ENCODE measurements around the gene C22orf39. TPM values are rescaled to one million over a fixed set of nuclear protein-coding genes. Genes with fewer than 3 reads are reported as not detected.

Gene C22orf39
- total RNA-seq, 1 experiment from 2014 or later: 60.2 TPM

GRCh38 chr22:19407649-19408606, 39.6 kb downstream of the C22orf39 start:
- in situ Hi-C loops (cut with HindIII; ENCODE audit: low sequenced_read_pairs): no loop called here
- no peak for DNase-seq (ENCODE audit: low spot score)

- no peak for DNase-seq (ENCODE audit: low spot score)
- in situ Hi-C loops (cut with HindIII; ENCODE audit: low sequenced_read_pairs): no loop called here
Observed at GRCh38 chr22:19406846-19407245, 40.7 kb downstream of the C22orf39 start.

DNA sequence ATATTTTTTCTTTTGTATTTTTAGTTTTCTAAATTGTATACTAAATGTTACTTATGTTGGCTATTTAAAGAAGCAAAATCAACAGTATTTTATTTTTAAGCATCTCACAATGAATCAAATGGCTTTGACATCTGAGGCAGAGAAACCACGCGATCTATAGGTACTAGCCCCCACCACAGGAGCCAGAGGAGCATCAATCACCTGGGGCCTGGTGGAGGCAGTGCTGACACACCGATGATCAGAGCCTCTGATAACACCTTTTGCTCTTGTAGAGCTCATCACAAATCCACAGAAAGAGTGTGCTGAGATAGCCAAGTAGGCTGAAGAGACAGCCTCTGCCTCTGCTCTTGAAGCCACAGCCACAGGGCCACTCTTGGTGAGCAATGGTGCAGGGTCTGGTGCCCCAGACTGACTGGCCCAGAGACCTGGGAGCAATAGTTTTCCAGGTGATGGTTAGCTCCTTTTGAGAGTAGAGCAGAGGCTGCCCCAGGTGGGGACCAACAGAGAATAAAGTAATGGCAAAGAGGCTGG, 41.2 kb downstream of the C22orf39 start:
- in situ Hi-C loops (cut with HindIII; ENCODE audit: low sequenced_read_pairs): no loop called here

GRCh38 chr22:19405652-19406051, 41.9 kb downstream of the C22orf39 start:
- DNase-seq (ENCODE audit: low spot score): no peak
- in situ Hi-C loops (cut with HindIII; ENCODE audit: low sequenced_read_pairs): no loop called here

More for the DNA sequence above, 41.2 kb downstream of the C22orf39 start:
- DNase-seq (ENCODE audit: low spot score): no peak

DNA sequence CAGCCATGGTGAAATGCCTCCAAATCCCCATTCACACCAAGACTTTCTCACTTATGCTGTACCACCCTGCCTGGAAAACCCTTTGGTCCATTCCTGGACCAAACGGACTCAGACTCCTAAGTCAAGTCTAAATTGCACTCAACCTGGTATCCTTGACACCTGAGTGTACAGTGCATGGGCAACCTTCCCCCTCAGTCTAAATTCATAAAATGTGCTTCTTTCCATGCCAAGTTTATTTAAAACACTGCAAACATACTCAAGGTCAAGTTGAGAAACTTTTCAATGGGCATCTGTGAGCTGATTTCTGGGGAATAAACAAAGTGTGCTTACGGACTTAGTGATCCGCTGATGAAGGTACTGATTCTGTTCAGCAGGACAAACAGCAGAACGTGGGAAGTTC, 42.4 kb downstream of the C22orf39 start:
- in situ Hi-C loops (cut with HindIII; ENCODE audit: low sequenced_read_pairs): no loop called here
- DNase-seq (ENCODE audit: low spot score): no peak

- in situ Hi-C loops (cut with HindIII; ENCODE audit: low sequenced_read_pairs): no loop called here
- DNase-seq (ENCODE audit: low spot score): no peak
Observed at GRCh38 chr22:19404676-19405075, 42.8 kb downstream of the C22orf39 start.

- no peak for DNase-seq (ENCODE audit: low spot score)
Observed at GRCh38 chr22:19402642-19403191, 44.8 kb downstream of the C22orf39 start.

DNA sequence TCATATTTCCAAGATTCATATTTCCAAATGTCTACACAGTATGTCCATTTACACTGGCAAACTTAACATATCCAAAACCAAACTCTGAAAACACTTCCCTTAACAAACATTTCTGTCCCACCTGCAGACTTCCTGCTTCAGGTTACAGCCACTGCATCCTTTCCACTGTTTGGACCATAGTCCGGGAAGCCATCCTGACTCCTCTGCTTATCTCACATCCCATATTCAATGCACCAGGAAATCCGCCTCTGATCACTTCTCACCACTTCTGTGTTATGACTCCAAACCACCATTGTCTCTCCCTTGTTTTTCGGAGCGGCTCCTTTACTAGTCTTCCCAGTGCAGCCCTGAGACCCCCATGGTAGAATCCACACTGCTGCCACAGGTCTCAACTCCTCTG, 46.0 kb downstream of the C22orf39 start:
- in situ Hi-C loops (cut with HindIII; ENCODE audit: low sequenced_read_pairs): no loop called here
- DNase-seq (ENCODE audit: low spot score): no peak

More at GRCh38 chr22:19402642-19403191, 44.8 kb downstream of the C22orf39 start:
- in situ Hi-C loops (cut with HindIII; ENCODE audit: low sequenced_read_pairs): no loop called here

- in situ Hi-C loops (cut with HindIII; ENCODE audit: low sequenced_read_pairs): no loop called here
- DNase-seq (ENCODE audit: low spot score): no peak
Observed at GRCh38 chr22:19400881-19401280, 46.6 kb downstream of the C22orf39 start.

- no peak for DNase-seq (ENCODE audit: low spot score)
- in situ Hi-C loops (cut with HindIII; ENCODE audit: low sequenced_read_pairs): no loop called here
Observed at GRCh38 chr22:19398652-19399051, 48.9 kb downstream of the C22orf39 start.

- in situ Hi-C loops (cut with HindIII; ENCODE audit: low sequenced_read_pairs): no loop called here
- no peak for DNase-seq (ENCODE audit: low spot score)
Observed at GRCh38 chr22:19398206-19398605, 49.3 kb downstream of the C22orf39 start.

DNA sequence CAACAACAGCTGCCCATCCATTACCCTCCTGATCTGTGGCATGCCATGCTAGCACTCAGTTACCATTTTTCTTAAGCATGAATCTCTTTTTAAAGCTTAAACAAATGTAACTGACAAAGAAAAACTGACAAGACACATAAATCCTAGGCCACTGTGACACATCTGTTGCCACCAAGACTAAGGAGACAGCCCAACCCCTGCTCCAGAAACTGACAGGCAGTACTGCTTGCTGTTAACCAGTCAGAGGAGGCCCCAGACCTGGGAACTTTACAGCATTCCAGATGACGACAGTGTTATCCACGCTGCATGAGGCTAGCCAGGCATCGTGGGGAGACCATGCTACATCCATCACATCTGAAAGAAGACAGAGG, 49.8 kb downstream of the C22orf39 start:
- in situ Hi-C loops (cut with HindIII; ENCODE audit: low sequenced_read_pairs): no loop called here
- no peak for DNase-seq (ENCODE audit: low spot score)

- in situ Hi-C loops (cut with HindIII; ENCODE audit: low sequenced_read_pairs): no loop called here
- no peak for DNase-seq (ENCODE audit: low spot score)
Observed at GRCh38 chr22:19396934-19397733, 50.4 kb downstream of the C22orf39 start.

GRCh38 chr22:19396561-19396933, 51.0 kb downstream of the C22orf39 start:
- DNase-seq (ENCODE audit: low spot score): no peak
- in situ Hi-C loops (cut with HindIII; ENCODE audit: low sequenced_read_pairs): no loop called here

DNA sequence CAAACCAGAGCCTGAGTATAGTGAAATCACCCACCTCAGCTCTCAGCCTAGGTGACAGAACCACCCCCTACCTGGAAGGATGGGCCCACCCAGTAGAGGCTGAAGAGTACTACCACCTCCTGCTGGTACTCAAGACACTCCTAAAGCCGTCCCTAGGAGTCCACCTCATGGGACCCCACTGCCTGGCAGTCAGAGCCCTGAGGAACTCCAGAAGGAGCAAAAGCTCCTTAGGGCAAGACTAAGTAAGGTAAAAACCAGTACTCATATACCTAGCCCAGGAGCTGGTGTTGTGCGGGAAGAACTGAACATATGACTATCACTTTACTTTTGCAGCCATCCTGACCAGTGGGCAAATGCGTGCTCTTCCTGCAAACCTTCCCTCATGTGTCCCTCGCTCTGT, 52.2 kb downstream of the C22orf39 start:
- DNase-seq (ENCODE audit: low spot score): no peak
- in situ Hi-C loops (cut with HindIII; ENCODE audit: low sequenced_read_pairs): no loop called here

- peak; percentile 70 for DNase-seq (ENCODE audit: low spot score)
- in situ Hi-C loops (cut with HindIII; ENCODE audit: low sequenced_read_pairs): no loop called here
Observed at GRCh38 chr22:19394274-19395050, 53.0 kb downstream of the C22orf39 start.

DNA sequence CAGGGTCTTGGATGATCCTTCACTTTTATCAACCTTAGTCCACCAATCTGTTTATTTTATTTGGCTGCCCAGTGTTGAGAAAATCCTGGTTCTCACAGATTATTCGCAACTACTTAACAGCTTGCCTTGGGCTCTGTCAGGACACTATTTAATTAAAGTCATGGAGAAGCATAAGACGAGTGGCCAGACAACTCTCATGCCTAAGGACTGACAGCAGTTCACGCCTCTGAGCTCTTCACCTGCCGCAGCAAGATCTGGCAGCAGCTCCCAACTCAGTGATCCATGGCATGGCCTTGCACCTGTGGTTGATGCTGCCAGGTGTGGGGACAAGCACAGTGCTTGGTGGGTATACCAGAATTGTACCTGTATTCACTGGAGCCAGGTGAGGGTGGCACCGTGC, 53.8 kb downstream of the C22orf39 start:
- in situ Hi-C loops (cut with HindIII; ENCODE audit: low sequenced_read_pairs): no loop called here
- no peak for DNase-seq (ENCODE audit: low spot score)

Data from G401 (cell line).